ENCODE data around the gene EFR3B. TPM values are rescaled to one million over a fixed set of nuclear protein-coding genes. Genes with fewer than 3 reads are reported as not detected.

Gene EFR3B
- total RNA-seq, 1 experiment from 2014 or later, result 8.9 TPM

- ATAC-seq, result no peak
- CTCF ChIA-PET, result interaction anchor here (1.3 to 1.8 kb wide), 3 partner anchors 9 to 66 kb away, joined by 4 to 6 read pairs (median 5); partner anchors contain the start of gene EFR3B
Observed at GRCh38 chr2:25063876-25064660, 22.2 kb downstream of the EFR3B start.

GRCh38 chr2:25065768-25066167 lies 23.9 kb downstream of the EFR3B start:
- ATAC-seq (no peak), DNase-seq (ENCODE audit: low spot score) (no peak)
- ChIA-PET POLR2A (no interaction called here), CTCF (no interaction called here)
- Mint-ChIP-seq H3K27ac (no peak overlapping the region), H3K4me3 (no peak overlapping the region), H3K27me3 (ENCODE audit: low read depth) (no peaks in the 10 kb centered on the region), H3K36me3 (no peaks in the 10 kb centered on the region), H3K4me1 (peaks cover 7% of the 10 kb centered on the region; the same call in 1 of the 2 replicates), H3K9me3 (peaks cover 6% of the 10 kb centered on the region)
- TF ChIP-seq, protein P1, sequence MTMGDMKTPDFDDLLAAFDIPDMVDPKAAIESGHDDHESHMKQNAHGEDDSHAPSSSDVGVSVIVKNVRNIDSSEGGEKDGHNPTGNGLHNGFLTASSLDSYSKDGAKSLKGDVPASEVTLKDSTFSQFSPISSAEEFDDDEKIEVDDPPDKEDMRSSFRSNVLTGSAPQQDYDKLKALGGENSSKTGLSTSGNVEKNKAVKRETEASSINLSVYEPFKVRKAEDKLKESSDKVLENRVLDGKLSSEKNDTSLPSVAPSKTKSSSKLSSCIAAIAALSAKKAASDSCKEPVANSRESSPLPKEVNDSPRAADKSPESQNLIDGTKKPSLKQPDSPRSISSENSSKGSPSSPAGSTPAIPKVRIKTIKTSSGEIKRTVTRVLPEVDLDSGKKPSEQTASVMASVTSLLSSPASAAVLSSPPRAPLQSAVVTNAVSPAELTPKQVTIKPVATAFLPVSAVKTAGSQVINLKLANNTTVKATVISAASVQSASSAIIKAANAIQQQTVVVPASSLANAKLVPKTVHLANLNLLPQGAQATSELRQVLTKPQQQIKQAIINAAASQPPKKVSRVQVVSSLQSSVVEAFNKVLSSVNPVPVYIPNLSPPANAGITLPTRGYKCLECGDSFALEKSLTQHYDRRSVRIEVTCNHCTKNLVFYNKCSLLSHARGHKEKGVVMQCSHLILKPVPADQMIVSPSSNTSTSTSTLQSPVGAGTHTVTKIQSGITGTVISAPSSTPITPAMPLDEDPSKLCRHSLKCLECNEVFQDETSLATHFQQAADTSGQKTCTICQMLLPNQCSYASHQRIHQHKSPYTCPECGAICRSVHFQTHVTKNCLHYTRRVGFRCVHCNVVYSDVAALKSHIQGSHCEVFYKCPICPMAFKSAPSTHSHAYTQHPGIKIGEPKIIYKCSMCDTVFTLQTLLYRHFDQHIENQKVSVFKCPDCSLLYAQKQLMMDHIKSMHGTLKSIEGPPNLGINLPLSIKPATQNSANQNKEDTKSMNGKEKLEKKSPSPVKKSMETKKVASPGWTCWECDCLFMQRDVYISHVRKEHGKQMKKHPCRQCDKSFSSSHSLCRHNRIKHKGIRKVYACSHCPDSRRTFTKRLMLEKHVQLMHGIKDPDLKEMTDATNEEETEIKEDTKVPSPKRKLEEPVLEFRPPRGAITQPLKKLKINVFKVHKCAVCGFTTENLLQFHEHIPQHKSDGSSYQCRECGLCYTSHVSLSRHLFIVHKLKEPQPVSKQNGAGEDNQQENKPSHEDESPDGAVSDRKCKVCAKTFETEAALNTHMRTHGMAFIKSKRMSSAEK (CRISPR knock-in tag; IDR thresholded peaks at IDR 0.05; ENCODE audit: borderline replicate concordance), result no peak
- TF ChIP-seq, protein P2, sequence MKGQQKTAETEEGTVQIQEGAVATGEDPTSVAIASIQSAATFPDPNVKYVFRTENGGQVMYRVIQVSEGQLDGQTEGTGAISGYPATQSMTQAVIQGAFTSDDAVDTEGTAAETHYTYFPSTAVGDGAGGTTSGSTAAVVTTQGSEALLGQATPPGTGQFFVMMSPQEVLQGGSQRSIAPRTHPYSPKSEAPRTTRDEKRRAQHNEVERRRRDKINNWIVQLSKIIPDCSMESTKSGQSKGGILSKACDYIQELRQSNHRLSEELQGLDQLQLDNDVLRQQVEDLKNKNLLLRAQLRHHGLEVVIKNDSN (CRISPR knock-in tag; IDR thresholded peaks at IDR 0.05), result no peak
- no peak for TF ChIP-seq JUN (CRISPR knock-in tag; IDR thresholded peaks at IDR 0.05)
- TF ChIP-seq GRHL2 (CRISPR knock-in tag; IDR thresholded peaks at IDR 0.05; ENCODE audit: insufficient replicate concordance, severe bottlenecking), result no peak

More at GRCh38 chr2:25063876-25064660, 22.2 kb downstream of the EFR3B start:
- POLR2A ChIA-PET, result no interaction called here
- Mint-ChIP-seq H3K27ac (no peak overlapping the region), H3K4me3 (no peak overlapping the region), H3K27me3 (ENCODE audit: low read depth) (no peaks in the 10 kb centered on the region), H3K4me1 (0 out of 2 replicates have a peak, but pooled peaks cover 3% of the 10 kb centered on the region), H3K9me3 (peaks cover 6% of the 10 kb centered on the region), H3K36me3 (no peaks in the 10 kb centered on the region)
- DNase-seq (ENCODE audit: low spot score), result no peak
- TF ChIP-seq, protein P3, sequence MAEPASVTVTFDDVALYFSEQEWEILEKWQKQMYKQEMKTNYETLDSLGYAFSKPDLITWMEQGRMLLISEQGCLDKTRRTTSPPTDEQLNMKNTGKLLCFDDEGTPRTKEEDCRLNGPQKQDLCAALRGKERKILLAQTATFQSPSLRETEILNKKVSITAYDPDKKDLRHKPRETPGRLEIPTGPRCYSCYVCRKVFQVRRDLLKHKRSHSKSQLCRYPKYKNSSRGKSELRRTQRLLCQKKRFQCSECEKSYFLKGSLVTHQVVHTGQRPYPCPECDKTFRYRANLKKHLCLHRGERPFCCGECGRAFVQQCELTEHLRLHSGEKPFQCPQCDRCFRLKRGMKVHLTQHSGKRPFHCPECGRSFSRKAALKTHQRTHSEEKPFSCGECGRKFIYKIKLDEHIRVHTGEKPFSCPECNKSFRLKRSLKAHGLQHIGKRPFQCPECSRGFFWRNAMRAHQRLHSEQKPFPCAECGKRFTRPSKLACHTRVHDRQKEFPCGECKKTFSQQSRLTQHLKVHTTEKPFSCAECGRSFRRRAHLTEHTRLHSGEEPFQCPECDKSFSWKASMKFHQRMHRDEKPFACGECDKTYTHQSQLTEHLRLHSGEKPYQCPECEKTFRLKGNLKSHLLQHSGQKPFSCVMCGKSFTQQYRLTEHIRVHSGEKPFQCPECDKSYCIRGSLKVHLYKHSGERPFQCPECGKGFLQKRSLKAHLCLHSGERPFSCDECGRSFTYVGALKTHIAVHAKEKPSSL (CRISPR knock-in tag; conservative IDR thresholded peaks at IDR 0.05), result no peak
- no peak for TF ChIP-seq SMAD4 (CRISPR knock-in tag; IDR thresholded peaks at IDR 0.05)
- TF ChIP-seq, protein P4, sequence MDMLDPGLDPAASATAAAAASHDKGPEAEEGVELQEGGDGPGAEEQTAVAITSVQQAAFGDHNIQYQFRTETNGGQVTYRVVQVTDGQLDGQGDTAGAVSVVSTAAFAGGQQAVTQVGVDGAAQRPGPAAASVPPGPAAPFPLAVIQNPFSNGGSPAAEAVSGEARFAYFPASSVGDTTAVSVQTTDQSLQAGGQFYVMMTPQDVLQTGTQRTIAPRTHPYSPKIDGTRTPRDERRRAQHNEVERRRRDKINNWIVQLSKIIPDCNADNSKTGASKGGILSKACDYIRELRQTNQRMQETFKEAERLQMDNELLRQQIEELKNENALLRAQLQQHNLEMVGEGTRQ (CRISPR knock-in tag; IDR thresholded peaks at IDR 0.05), result no peak
- TF ChIP-seq MXD4 (CRISPR knock-in tag; IDR thresholded peaks at IDR 0.05; ENCODE audit: borderline replicate concordance), result no peak
- no peak for TF ChIP-seq OVOL2 (CRISPR knock-in tag; IDR thresholded peaks at IDR 0.05; ENCODE audit: borderline replicate concordance)
- TF ChIP-seq, protein P5, sequence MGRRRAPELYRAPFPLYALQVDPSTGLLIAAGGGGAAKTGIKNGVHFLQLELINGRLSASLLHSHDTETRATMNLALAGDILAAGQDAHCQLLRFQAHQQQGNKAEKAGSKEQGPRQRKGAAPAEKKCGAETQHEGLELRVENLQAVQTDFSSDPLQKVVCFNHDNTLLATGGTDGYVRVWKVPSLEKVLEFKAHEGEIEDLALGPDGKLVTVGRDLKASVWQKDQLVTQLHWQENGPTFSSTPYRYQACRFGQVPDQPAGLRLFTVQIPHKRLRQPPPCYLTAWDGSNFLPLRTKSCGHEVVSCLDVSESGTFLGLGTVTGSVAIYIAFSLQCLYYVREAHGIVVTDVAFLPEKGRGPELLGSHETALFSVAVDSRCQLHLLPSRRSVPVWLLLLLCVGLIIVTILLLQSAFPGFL (CRISPR knock-in tag; IDR thresholded peaks at IDR 0.05; ENCODE audit: borderline replicate concordance), result no peak
- TF ChIP-seq GTF2I (CRISPR knock-in tag; conservative IDR thresholded peaks at IDR 0.05), result no peak
- TF ChIP-seq ZNF671 (CRISPR knock-in tag; IDR thresholded peaks at IDR 0.05), result no peak
- no peak for TF ChIP-seq CBFB (CRISPR knock-in tag; IDR thresholded peaks at IDR 0.05; ENCODE audit: low read depth)
- TF ChIP-seq MAX (CRISPR knock-in tag; IDR thresholded peaks at IDR 0.05), result no peak
- no peak for TF ChIP-seq NR3C1 (CRISPR knock-in tag; conservative IDR thresholded peaks at IDR 0.05; ENCODE audit: low read depth)
- TF ChIP-seq, protein P6, sequence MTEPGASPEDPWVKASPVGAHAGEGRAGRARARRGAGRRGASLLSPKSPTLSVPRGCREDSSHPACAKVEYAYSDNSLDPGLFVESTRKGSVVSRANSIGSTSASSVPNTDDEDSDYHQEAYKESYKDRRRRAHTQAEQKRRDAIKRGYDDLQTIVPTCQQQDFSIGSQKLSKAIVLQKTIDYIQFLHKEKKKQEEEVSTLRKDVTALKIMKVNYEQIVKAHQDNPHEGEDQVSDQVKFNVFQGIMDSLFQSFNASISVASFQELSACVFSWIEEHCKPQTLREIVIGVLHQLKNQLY (CRISPR knock-in tag; IDR thresholded peaks at IDR 0.05), result no peak
- TF ChIP-seq FOXK1 (CRISPR knock-in tag; IDR thresholded peaks at IDR 0.05), result no peak
- no peak for TF ChIP-seq ZNF317 (CRISPR knock-in tag; IDR thresholded peaks at IDR 0.05; ENCODE audit: borderline replicate concordance, low read depth)
- TF ChIP-seq ZNF281 (CRISPR knock-in tag; IDR thresholded peaks at IDR 0.05), result no peak

All from WTC11 (cell line).